GM12801 (cell line): ENCODE measurements around the gene CWC27.

Experiments used
- TF ChIP-seq, protein P1 (sequence below): IDR thresholded peaks from one replicate; pipeline ENCODE4 v1.5.1; 2011; ENCODE audit warnings: control low read depth; ENCODE audit not compliant: insufficient read length; ENCODE audit errors: extremely low read depth

Gene CWC27

DNA sequence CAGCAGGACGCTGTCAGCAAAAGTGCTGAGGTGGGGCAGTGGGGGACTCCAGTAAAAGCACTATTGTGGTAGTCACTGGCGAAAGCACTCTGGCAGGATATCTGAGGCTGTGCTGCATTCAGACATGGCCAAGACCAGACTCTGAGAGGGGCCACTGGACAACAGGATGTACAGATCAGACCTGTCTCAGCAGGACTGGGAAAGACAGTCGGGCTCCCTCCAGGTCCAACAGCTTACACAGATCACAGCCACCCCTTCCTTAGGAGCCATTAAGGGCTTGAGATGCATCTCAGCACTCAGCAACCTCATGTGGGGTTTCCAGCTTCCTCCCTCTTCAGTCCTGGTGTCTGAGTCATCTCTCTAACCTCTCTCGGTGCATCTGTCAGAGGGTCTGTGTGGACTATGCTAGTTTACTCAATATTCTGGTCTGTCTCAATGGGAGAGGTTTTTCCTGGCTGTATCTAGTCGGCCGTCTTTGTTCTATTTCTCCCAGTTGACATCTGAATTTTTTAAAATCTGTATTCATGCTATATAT lies 154.5 kb downstream of the CWC27 start:
- TF ChIP-seq, protein P1, sequence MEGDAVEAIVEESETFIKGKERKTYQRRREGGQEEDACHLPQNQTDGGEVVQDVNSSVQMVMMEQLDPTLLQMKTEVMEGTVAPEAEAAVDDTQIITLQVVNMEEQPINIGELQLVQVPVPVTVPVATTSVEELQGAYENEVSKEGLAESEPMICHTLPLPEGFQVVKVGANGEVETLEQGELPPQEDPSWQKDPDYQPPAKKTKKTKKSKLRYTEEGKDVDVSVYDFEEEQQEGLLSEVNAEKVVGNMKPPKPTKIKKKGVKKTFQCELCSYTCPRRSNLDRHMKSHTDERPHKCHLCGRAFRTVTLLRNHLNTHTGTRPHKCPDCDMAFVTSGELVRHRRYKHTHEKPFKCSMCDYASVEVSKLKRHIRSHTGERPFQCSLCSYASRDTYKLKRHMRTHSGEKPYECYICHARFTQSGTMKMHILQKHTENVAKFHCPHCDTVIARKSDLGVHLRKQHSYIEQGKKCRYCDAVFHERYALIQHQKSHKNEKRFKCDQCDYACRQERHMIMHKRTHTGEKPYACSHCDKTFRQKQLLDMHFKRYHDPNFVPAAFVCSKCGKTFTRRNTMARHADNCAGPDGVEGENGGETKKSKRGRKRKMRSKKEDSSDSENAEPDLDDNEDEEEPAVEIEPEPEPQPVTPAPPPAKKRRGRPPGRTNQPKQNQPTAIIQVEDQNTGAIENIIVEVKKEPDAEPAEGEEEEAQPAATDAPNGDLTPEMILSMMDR = no peak

DNA sequence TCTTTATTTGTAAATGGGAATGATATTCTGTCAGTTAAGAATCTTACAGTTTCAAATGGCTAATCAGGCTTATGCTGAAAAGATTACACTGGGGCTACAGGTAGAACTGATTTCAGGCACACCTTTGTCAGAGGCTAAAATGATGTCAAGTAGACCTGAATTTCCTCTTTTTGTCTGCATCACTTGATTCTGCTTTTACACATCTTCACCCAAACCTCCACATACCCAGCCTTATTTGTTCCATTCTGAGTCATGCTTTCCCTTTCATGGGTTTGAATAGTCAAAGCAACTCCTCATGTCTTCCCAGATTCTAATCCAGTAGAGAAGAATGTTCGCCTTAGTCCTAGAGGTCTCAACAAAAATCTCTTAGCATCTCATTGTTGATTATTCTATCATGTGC lies 156.4 kb downstream of the CWC27 start:
- TF ChIP-seq, protein P1 = no peak

DNA sequence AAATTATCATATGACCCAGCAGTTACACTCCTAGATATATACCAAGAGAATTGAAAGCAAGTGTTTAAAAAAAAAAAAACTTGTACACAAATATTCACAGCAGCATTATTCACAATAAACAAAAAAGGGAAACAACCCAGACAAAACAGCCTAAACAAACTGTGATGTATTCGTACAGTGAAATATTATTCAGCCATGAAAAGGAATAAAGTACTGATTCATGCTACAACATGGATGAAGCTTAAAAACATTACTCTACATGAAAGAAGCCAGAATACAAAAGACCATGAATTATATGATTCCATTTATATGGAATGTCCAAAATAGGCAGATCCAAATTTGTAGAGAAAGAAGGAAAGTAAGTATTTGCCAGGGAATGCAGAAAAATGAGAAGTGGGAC lies 161.1 kb downstream of the CWC27 start:
- TF ChIP-seq, protein P1 = no peak

DNA sequence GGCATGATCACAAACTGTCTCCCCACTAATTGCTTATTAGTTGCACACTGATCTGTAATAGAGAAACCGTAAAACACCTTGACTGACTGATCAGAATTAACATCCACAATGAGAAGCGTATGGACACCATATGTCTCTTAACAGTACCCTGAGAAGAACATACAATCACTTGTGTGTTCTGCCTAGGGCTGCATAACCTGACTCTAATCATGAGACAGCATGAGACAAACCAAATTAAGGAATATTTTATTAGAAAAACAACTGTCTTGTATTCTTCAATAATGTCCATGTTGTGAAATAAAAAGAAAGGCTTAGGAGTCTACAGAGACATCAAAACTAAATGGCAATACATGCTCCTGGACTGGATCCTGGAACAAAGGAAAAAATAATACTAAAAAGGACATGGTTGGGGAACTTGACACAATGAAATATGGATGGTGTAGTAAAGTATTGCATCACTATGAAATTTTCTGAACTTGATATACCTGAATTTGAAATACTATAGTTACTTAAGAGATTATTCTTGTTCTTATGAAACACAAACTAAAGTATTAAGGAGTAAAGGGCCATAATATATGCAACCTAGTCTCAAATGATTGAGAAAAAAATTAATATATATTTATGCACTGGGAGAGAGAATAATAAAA lies 162.1 kb downstream of the CWC27 start:
- TF ChIP-seq, protein P1 = no peak

DNA sequence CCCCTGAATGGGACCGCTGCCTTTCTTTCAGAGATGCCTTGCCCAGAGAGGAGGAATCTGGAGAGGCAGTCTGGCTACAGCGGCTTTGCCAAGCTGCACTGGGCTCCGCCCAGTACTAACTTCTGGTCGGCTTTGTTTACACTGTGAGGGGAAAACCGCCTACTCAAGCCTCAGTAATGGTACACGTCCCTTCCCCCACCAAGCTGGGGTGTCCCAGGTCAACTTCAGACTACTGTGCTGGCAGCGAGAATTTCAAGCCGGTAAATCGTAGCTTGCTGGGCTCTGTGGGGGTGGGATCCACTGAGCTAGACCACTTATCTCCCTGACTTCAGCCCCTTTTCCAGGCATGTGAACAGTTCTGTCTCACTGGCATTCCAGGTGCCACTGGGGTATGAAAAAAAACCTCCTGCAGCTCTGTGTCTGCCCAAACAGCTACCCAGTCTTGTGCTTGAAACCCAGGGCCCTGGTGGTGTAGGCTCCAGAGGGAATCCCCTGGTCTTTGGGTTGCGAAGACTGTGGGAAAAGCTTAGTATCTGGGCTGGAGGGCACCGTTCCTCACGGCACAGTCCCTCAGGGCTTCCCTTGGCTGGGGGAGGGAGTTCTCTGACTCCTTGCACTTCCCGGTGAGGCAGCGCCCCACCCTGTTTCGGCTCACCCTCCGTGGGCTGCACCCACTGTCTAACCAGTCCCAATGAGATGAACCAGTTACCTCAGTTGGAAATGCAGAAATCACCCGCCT lies 171.2 kb downstream of the CWC27 start:
- TF ChIP-seq, protein P1 = no peak

DNA sequence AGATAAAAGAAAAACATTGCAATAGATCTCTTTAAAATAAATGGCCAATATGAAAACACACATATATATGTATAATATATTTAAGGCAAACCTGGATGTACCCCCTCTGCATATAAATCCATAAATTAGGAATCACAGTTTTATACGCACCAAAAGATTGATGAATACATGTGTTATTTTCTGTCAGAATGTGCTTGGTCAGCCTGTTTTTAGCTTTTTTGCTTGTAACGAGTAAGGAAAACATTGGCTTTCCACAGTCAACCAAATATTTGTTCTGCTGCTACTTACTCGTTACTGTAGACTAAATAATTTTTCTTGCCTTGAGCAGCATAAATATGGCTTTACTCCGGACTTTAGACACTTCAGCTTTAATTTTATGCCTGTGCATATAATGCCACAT lies 173.7 kb downstream of the CWC27 start:
- TF ChIP-seq, protein P1 = no peak

DNA sequence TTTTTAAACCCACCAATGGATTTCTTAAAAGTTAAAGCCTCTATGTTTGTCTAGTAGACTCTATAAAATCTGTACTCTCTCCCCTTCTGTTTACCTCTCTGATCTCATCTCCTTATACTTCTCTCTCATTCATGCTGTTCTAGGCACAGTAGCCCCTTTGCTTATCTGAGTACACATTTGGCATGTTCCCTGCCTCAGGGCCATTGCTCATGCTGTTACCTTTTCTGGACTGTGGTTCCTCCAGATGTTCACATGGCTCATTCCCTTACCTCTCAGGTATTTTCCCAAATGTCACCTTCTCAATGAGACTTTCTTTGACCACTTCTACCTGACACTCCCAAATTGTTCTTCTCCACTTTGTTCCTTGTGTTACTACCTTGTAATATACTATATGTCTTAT lies 176.1 kb downstream of the CWC27 start:
- TF ChIP-seq, protein P1 = no peak
